GM18505 (cell line): ENCODE results near the gene CDCP1.

Experiments used
- ATAC-seq: cut with Tn5 transposase; IDR thresholded peaks from one replicate; pipeline ENCODE4 v1.9.1; 2021; ENCODE audit not compliant: unreplicated experiment
- POLR2A ChIP-seq: IDR thresholded peaks from 4 replicates; pipeline ENCODE4 v1.6.1; 2011; ENCODE audit warnings: borderline replicate concordance; ENCODE audit not compliant: insufficient read depth, insufficient read length; ENCODE audit errors: extremely low read depth

The CDCP1 gene

GRCh38 chr3:45145681-45146614, at the start of gene CDCP1:
TSS of gene CDCP1 (minus strand) at chr3:45146378. CDS start at chr3:45146287, 91 bp downstream.
- no peak for ATAC-seq
- TF ChIP-seq POLR2A = no peak

- no peak for TF ChIP-seq POLR2A
- ATAC-seq = no peak
Observed at GRCh38 chr3:45194791-45195190, 48.6 kb upstream of the CDCP1 start.

GRCh38 chr3:45191924-45192417, 45.8 kb upstream of the CDCP1 start:
- no peak for ATAC-seq
- TF ChIP-seq POLR2A = no peak

GRCh38 chr3:45191424-45191823, 45.2 kb upstream of the CDCP1 start:
- ATAC-seq = no peak
- no peak for TF ChIP-seq POLR2A

- TF ChIP-seq POLR2A = no peak
- no peak for ATAC-seq
Observed at GRCh38 chr3:45188719-45189659, 42.8 kb upstream of the CDCP1 start.

GRCh38 chr3:45187694-45188141, 41.5 kb upstream of the CDCP1 start:
- ATAC-seq = no peak
- TF ChIP-seq POLR2A = no peak

- ATAC-seq = no peak
- TF ChIP-seq POLR2A = no peak
Observed at GRCh38 chr3:45186871-45187270, 40.7 kb upstream of the CDCP1 start.

- no peak for TF ChIP-seq POLR2A
- ATAC-seq = no peak
Observed at GRCh38 chr3:45185461-45185860, 39.3 kb upstream of the CDCP1 start.

GRCh38 chr3:45185052-45185451, 38.9 kb upstream of the CDCP1 start:
- no peak for TF ChIP-seq POLR2A
- no peak for ATAC-seq

- no peak for TF ChIP-seq POLR2A
- no peak for ATAC-seq
Observed at GRCh38 chr3:45183872-45184262, 37.7 kb upstream of the CDCP1 start.

GRCh38 chr3:45182915-45183871, 37.0 kb upstream of the CDCP1 start:
- no peak for TF ChIP-seq POLR2A
- no peak for ATAC-seq

GRCh38 chr3:45181496-45181895, 35.3 kb upstream of the CDCP1 start:
- no peak for TF ChIP-seq POLR2A
- ATAC-seq = no peak
